Mucosa of descending colon (tissue), 3 donors: ENCODE results near the gene THADA. TPM values are rescaled to one million over a fixed set of nuclear protein-coding genes. Genes with fewer than 3 reads are reported as not detected.
A peak's percentile ranks its signal among the peaks of the same experiment; 100 is the strongest.

ENCODE experiments used
- ATAC-seq: fragments of 200-7000 bp; cut with Tn5 transposase; one replicate; pipeline ENCODE4 v1.9.1; 2020; ENCODE audit warnings: mild to moderate bottlenecking, moderate library complexity
- DNase-seq, 3 donors: peaks; one replicate each; pipeline ENCODE4 v3.0.0-alpha.2; 2020
- H3K36me3 ChIP-seq: fragments of 200-600 bp; one replicate; pipeline ENCODE4 v1.8.0; 2021; ENCODE audit warnings: low read depth, mild to moderate bottlenecking
- H3K4me1 ChIP-seq: fragments of 200-600 bp; one replicate; pipeline ENCODE4 v1.8.0; 2021; ENCODE audit warnings: low read depth, mild to moderate bottlenecking
- H3K4me3 ChIP-seq: fragments of 200-600 bp; one replicate; pipeline ENCODE4 v1.8.0; 2021; ENCODE audit warnings: mild to moderate bottlenecking
- H3K9me3 ChIP-seq: fragments of 200-600 bp; one replicate; pipeline ENCODE4 v1.8.0; 2021; ENCODE audit warnings: mild to moderate bottlenecking
- CTCF ChIP-seq: fragments of 200-600 bp; IDR thresholded peaks from one replicate; pipeline ENCODE4 v1.8.0; 2022; ENCODE audit warnings: antibody characterized with exemption, mild to moderate bottlenecking
- intact Hi-C, 2 donors: fragments of 100-400 bp; cut with DNase I in 1 of 2; cut with micrococcal nuclease in 1 of 2; formaldehyde crosslinking; loops; one replicate each; pipeline versions ENCODE4 v1.11.0 to v1.11.1; 2022; cut with DNase I, micrococcal nuclease
- total RNA-seq, 3 donors: library from RNA; stranded (reverse); fragmentation: NEBNext Ultra II Directional in 2 of 3; extraction: Animal tissue kit (Norgen Biotek cat#: 25700) in 2 of 3; gene quantifications; one replicate each; pipeline versions ENCODE4 v1.2.1 to v1.2.4, GENCODE V29; 2021 to 2023
- donor health status: DM: no; HTN: no; CAD: no; lungs with moderate emphysema.
- donor health status: DM: no; HTN: no; CAD: no.
- donor health status: DM: no; HTN: yes; CAD: no.

THADA gene
- total RNA-seq, 3 donors from 2014 or later: 20.1 to 26.7 (median 25.3) TPM

GRCh38 chr2:43306197-43306596, 289.6 kb downstream of the THADA start:
- no peak overlapping the region for H3K4me3 ChIP-seq
- H3K36me3 ChIP-seq: no peaks in the 10 kb centered on the region
- DNase-seq (no peak), ATAC-seq (no peak)
- intact Hi-C loops: no loop called here
- no peaks in the 10 kb centered on the region for H3K4me1 ChIP-seq
- no peaks in the 10 kb centered on the region for H3K9me3 ChIP-seq
- TF ChIP-seq CTCF: no peak

GRCh38 chr2:43305517-43305916, 290.3 kb downstream of the THADA start:
- no peak for TF ChIP-seq CTCF
- H3K9me3 ChIP-seq: no peaks in the 10 kb centered on the region
- no peak overlapping the region for H3K4me3 ChIP-seq
- intact Hi-C loops: no loop called here
- H3K36me3 ChIP-seq: no peaks in the 10 kb centered on the region
- ATAC-seq: peak; percentile 88
- no peaks in the 10 kb centered on the region for H3K4me1 ChIP-seq
- peak in 1 of 3 donors; percentile 39 for DNase-seq

GRCh38 chr2:43305012-43305411, 290.8 kb downstream of the THADA start:
- Histone ChIP-seq H3K9me3 (no peaks in the 10 kb centered on the region), H3K36me3 (no peaks in the 10 kb centered on the region), H3K4me1 (no peaks in the 10 kb centered on the region), H3K4me3 (no peak overlapping the region)
- intact Hi-C loops: no loop called here
- DNase-seq (no peak), ATAC-seq (peak; percentile 37)
- TF ChIP-seq CTCF: no peak

GRCh38 chr2:43303889-43304288, 291.9 kb downstream of the THADA start:
- Histone ChIP-seq H3K36me3 (no peaks in the 10 kb centered on the region), H3K9me3 (no peaks in the 10 kb centered on the region), H3K4me1 (no peaks in the 10 kb centered on the region), H3K4me3 (no peak overlapping the region)
- ATAC-seq: no peak
- intact Hi-C loops: no loop called here
- DNase-seq: no peak
- TF ChIP-seq CTCF: no peak

GRCh38 chr2:43302961-43303494, 292.8 kb downstream of the THADA start:
- Histone ChIP-seq H3K9me3 (no peaks in the 10 kb centered on the region), H3K4me3 (no peak overlapping the region), H3K36me3 (no peaks in the 10 kb centered on the region), H3K4me1 (no peaks in the 10 kb centered on the region)
- DNase-seq: no peak
- no peak for ATAC-seq
- intact Hi-C loops: no loop called here
- no peak for TF ChIP-seq CTCF
